Panc1 (cell line): ENCODE measurements around the gene SEMA7A.

Experiments
- CTCF ChIP-seq: fragments of 450-650 bp; IDR thresholded peaks from 2 replicates; pipeline ENCODE4 v1.5.1; 2017; ENCODE audit warnings: mild to moderate bottlenecking
- POLR2AphosphoS5 ChIP-seq: IDR thresholded peaks from 2 replicates; pipeline ENCODE4 v1.6.1; 2012; ENCODE audit warnings: mild to moderate bottlenecking, low read depth, low read length, moderate library complexity
- REST ChIP-seq, 2 experiments: IDR thresholded peaks; 2 replicates each; pipeline ENCODE4 v1.6.1; 2011 to 2012; ENCODE audit warnings: low read depth in 2 of 2, control low read depth in 1 of 2, low read length in 1 of 2, mild to moderate bottlenecking in 1 of 2, moderate library complexity in 1 of 2; ENCODE audit not compliant: insufficient read depth in 1 of 2
- SIN3A ChIP-seq: IDR thresholded peaks from 2 replicates; pipeline ENCODE4 v1.6.1; 2012; ENCODE audit warnings: low read depth, mild to moderate bottlenecking, low read length, moderate library complexity, borderline replicate concordance; ENCODE audit not compliant: insufficient read depth
- TCF7L2 ChIP-seq: IDR thresholded peaks from 2 replicates; pipeline ENCODE4 v1.6.1; 2011; ENCODE audit warnings: mild to moderate bottlenecking, low read depth, low read length, inconsistent platforms

DNA sequence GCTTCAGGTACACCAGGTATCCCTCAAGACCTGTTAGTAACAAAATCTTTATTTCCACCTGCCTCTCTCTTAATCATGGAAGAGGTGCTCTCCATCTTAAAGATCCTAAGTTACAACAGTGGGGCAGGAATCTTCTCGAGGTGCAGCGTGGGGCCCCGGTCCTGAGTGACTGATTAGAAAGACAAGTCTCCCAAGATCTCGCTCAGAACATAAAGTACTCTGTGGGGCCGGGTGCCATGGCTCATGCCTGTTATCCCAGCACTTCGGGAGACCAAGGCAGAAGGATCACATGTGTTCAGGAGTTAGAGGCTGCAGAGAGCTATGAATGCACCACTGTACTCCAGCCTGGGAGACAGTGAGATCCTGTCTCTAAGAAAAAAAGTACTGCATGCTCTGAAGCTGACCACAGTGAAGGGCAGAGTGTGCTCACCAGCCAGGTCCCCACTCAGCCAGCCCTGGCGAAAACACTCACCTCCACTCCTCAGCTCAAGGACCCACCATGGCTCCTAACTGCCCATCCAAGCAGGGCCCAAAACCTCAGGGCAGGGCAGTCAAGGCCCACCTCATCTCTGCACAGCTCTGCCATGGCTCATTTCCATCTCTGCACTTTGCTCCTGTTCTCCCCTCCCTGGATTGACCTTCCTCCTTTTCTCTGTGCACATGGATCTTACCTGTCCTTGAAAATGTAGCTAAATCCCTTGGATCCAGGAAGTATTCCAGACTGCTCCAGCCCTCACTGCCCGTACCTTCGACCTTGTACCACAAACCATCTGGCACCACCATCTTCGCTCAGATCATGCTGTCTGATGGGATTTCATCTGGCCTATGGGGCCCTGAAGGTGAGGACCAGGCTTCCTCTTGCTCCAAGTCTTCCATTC lies 7.1 kb downstream of the SEMA7A start:
- TF ChIP-seq CTCF (no peak), POLR2AphosphoS5 (no peak), TCF7L2 (no peak), REST (IDR thresholded peaks at IDR 0.05; ENCODE audit: insufficient read depth in 1 of 2, low read depth in 2 of 2, low read length in 1 of 2) (no peak), SIN3A (no peak)
